Measurements from ENCODE around the gene ADAMTSL1.
"Not testable (repeated sequence)": the region's sequence is repeated elsewhere in the genome, so short reads cannot be mapped to it uniquely, and the experiment has no call there.

ADAMTSL1 gene

GRCh38 chr9:18906656-18907395, 432.9 kb downstream of the ADAMTSL1 start:
- DNase-seq (ENCODE audit: low spot score): peak; percentile 81

- no peak for DNase-seq (ENCODE audit: low spot score)
Measured at GRCh38 chr9:18907927-18908625, 434.1 kb downstream of the ADAMTSL1 start.

- DNase-seq (ENCODE audit: low spot score): no peak
Measured at GRCh38 chr9:18909140-18910018, 435.4 kb downstream of the ADAMTSL1 start.

DNA sequence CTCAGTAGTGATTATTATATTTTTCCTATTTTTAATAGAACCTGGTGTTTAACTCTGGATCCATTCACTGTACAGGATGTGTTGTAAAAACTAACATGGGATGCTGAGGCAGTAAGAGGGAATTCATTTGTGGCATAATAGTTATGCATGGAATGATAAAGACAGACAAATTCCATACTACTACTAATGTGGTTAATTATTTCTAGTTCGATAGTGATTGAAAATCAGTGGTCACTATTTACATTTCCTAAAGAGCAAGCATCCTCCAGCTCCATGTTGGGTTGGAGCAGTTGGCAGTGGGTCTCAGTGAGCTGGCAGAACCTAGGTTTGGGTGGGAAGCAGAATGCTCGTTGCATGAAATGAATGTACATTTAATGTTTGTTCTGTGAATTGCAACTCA, 436.5 kb downstream of the ADAMTSL1 start:
- peak; percentile 42 for DNase-seq (ENCODE audit: low spot score)

DNA sequence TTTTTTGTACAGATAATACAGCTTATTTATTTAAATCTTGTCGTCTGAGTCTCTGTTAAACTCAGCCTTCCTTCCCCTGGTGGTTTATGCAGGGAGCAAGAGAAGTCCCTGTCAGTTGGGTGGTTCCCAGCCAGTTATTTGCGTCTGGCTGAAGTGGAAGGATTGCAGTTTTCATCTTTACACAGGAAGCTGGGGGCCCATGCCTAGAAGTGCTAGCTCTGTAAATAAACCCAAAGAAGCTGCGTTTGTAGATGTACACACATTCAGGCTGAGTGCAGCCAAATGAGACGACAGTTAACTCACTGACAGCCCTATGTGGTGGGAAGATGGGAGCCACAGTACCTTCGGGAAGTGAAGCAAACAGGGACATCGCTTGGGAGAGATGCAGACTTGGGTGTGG, 437.0 kb downstream of the ADAMTSL1 start:
- DNase-seq (ENCODE audit: low spot score): no peak

- no peak for DNase-seq (ENCODE audit: low spot score)
Measured at GRCh38 chr9:18911714-18912342, 437.9 kb downstream of the ADAMTSL1 start.

- no peak for DNase-seq (ENCODE audit: low spot score)
Measured at GRCh38 chr9:18920141-18921084, 446.5 kb downstream of the ADAMTSL1 start.

- DNase-seq (ENCODE audit: low spot score): no peak
Measured at GRCh38 chr9:18921366-18922075, 447.6 kb downstream of the ADAMTSL1 start.

- DNase-seq (ENCODE audit: low spot score): no peak
Measured at GRCh38 chr9:18922161-18922885, 448.4 kb downstream of the ADAMTSL1 start.

DNA sequence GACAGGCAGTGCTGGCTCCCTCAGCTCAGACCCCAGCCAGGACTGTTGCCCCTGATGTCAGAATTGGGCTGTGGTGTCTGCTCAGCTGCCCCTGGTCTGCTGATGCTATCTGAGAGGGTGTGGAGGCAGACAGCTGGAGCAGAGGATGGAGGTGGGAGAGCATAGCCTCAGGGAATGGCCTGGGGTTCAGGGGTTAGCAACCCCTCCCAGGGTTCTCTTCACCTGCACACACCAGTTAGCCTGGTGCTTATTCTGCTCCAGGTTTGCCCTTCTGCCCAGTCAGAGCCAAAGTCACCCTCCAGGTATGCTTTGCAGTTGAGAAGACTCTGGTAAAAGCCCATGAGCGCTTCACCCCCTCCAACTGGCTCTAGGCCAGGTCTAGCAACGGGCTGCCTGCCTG, 449.2 kb downstream of the ADAMTSL1 start:
- no peak for DNase-seq (ENCODE audit: low spot score)

GRCh38 chr9:18923671-18924430, 449.9 kb downstream of the ADAMTSL1 start:
- DNase-seq (ENCODE audit: low spot score): no peak

- DNase-seq (ENCODE audit: low spot score): no peak
Measured at GRCh38 chr9:18925880-18926279, 451.9 kb downstream of the ADAMTSL1 start.

DNA sequence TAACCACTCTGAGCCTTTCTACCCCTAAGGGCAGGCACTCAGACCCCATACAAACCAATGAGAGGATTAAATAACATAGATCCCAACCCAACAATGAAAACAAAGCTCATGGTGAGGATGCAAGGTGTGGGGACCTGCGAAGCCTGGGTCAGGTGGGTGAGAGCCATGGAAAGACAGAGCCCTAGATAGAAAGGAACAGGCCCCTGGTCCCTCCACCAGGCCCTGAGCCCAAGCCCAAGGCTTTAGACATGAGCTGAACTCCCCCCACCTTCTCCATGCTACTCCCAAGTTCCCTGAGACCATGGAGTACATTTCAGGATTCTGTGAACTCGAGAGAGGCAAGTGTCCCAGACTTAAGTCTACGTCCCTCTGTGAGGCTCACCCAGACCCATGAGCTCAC, 452.6 kb downstream of the ADAMTSL1 start:
- no peak for DNase-seq (ENCODE audit: low spot score)

GRCh38 chr9:18928711-18929110, 454.8 kb downstream of the ADAMTSL1 start:
- no peak for DNase-seq (ENCODE audit: low spot score)

- DNase-seq (ENCODE audit: low spot score): not testable (repeated sequence)
Measured at GRCh38 chr9:18930611-18931010, 456.7 kb downstream of the ADAMTSL1 start.

- no peak for DNase-seq (ENCODE audit: low spot score)
Measured at GRCh38 chr9:18935541-18935940, 461.6 kb downstream of the ADAMTSL1 start.

GRCh38 chr9:18936094-18936871, 462.3 kb downstream of the ADAMTSL1 start:
- DNase-seq (ENCODE audit: low spot score): no peak

GRCh38 chr9:18939943-18940342, 466.0 kb downstream of the ADAMTSL1 start:
- no peak for DNase-seq (ENCODE audit: low spot score)

All from kidney tubule cell (primary cell).